Transverse colon (tissue), 3 donors: ENCODE data around the gene OR51Q1.

Experiments used
- CTCF ChIP-seq, 5 experiments: fragments of 200-600 bp in 3 of 5; fragments of 450-650 bp in 2 of 5; sonication (generic) in 3 of 5; IDR thresholded peaks; 1 replicate in 2 of 5; 2 replicates in 3 of 5; pipeline ENCODE4 v1.5.1; 2016 to 2017; ENCODE audit warnings: antibody characterized with exemption in 5 of 5, inconsistent platforms in 3 of 5, mild to moderate bottlenecking in 2 of 5, moderate library complexity in 1 of 5
- POLR2A ChIP-seq: fragments of 450-650 bp; IDR thresholded peaks from one replicate; pipeline ENCODE4 v1.6.1; 2016; ENCODE audit warnings: antibody characterized with exemption, mild to moderate bottlenecking, moderate library complexity

- TF ChIP-seq POLR2A, result no peak
- TF ChIP-seq CTCF (IDR thresholded peaks at IDR 0.05), result no peak
Measured at GRCh38 chr11:5384335-5384734, 37.6 kb upstream of the OR51Q1 start.
